ENCODE results near the gene PLXNA2. TPM values are rescaled to one million over a fixed set of nuclear protein-coding genes. Genes with fewer than 3 reads are reported as not detected.

The PLXNA2 gene
- total and polyA plus RNA-seq, 2 of the 13 experiments (the other 11 are each of a cell fraction or from before 2014, with no cell fraction given), result 1.1 to 2.1 TPM

GRCh38 chr1:208083016-208083714, 161.0 kb downstream of the PLXNA2 start:
- no peaks in the 10 kb centered on the region for H3K79me2 ChIP-seq (ENCODE audit: insufficient read depth, low read length)
- H3K9me3 ChIP-seq (ENCODE audit: low read length), result no peaks in the 10 kb centered on the region
- H3K27ac ChIP-seq (ENCODE audit: extremely low read length, insufficient read depth, low read length), result no peak overlapping the region
- no peaks in the 10 kb centered on the region for H3K4me1 ChIP-seq (ENCODE audit: insufficient read depth, low read length)
- WGBS (ENCODE audit: low lambda C conversion rate), result 89% methylated on average over 16 of the region's 16 CpGs
- TF ChIP-seq TEAD3 (CRISPR knock-in tag; optimal IDR thresholded peaks at IDR 0.05; ENCODE audit: borderline replicate concordance), result no peak
- no peak for TF ChIP-seq EEA1 (CRISPR knock-in tag; IDR thresholded peaks at IDR 0.05; ENCODE audit: borderline replicate concordance)
- TF ChIP-seq SAP130 (CRISPR knock-in tag; IDR thresholded peaks at IDR 0.05; ENCODE audit: low read depth), result no peak
- no peak for TF ChIP-seq ZNF362 (CRISPR knock-in tag; IDR thresholded peaks at IDR 0.05; ENCODE audit: borderline replicate concordance)
- TF ChIP-seq SALL1 (CRISPR knock-in tag; IDR thresholded peaks at IDR 0.05), result no peak
- no peak for TF ChIP-seq ZNF552 (CRISPR knock-in tag; IDR thresholded peaks at IDR 0.05; ENCODE audit: borderline replicate concordance)
- TF ChIP-seq ZFP82 (CRISPR knock-in tag; IDR thresholded peaks at IDR 0.05; ENCODE audit: borderline replicate concordance), result no peak
- H3K4me2 ChIP-seq (ENCODE audit: low read depth, low read length), result no peak overlapping the region
- FAIRE-seq (no peak), ATAC-seq (no peak), DNase-seq (ENCODE audit: low spot score) (no peak)
- H3K9ac ChIP-seq (ENCODE audit: insufficient read depth, low read depth, low read length), result no peak overlapping the region
- intact Hi-C loops (cut with micrococcal nuclease; ENCODE audit: unreplicated experiment), result no loop called here
- ChIA-PET POLR2A (no interaction called here), CTCF (ENCODE audit: low intra/inter-chr PET ratio, low total read pairs) (no interaction called here)
- in situ Hi-C loops (cut with HindIII; ENCODE audit: extremely low pct_ligation_motif_present, low pct_unique_long_range_greater_than_20kb), result no loop called here
- no peaks in the 10 kb centered on the region for H3K27me3 ChIP-seq (ENCODE audit: control insufficient read depth in 1 of 2, insufficient read depth in 2 of 2, low read length in 2 of 2)
- H4K20me1 ChIP-seq (ENCODE audit: insufficient read depth, low read length), result no peaks in the 10 kb centered on the region
- peaks cover 0 to 1% of the 10 kb centered on the region in 2 experiments; a peak in 1 of 5 replicates for H3K36me3 ChIP-seq (replicated peaks in 1 of 2; ENCODE audit: control insufficient read depth in 1 of 2, insufficient read depth in 2 of 2, low read length in 2 of 2)
- no peak overlapping the region for H3K4me3 ChIP-seq (replicated peaks in 1 of 3; ENCODE audit: insufficient read depth in 1 of 3, low read depth in 2 of 3, low read length in 3 of 3)
- no TSS peak for BruUV-seq (replicated peaks)
- H2AFZ ChIP-seq (ENCODE audit: low read length), result no peak overlapping the region

- no peak overlapping the region for H2AFZ ChIP-seq (ENCODE audit: low read length)
- H3K27me3 ChIP-seq (ENCODE audit: control insufficient read depth in 1 of 2, insufficient read depth in 2 of 2, low read length in 2 of 2), result no peaks in the 10 kb centered on the region
- intact Hi-C loops (cut with micrococcal nuclease; ENCODE audit: unreplicated experiment), result no loop called here
- in situ Hi-C loops (cut with HindIII; ENCODE audit: extremely low pct_ligation_motif_present, low pct_unique_long_range_greater_than_20kb), result no loop called here
- H4K20me1 ChIP-seq (ENCODE audit: insufficient read depth, low read length), result no peaks in the 10 kb centered on the region
- no TSS peak for BruUV-seq (replicated peaks)
- 78% methylated on average over 12 of the region's 12 CpGs for WGBS (ENCODE audit: low lambda C conversion rate)
- H3K4me1 ChIP-seq (ENCODE audit: insufficient read depth, low read length), result no peaks in the 10 kb centered on the region
- 0 out of 2 replicates have a peak, but pooled peaks have one; percentile 21 for TF ChIP-seq CTCF (CRISPR knock-in tag; IDR thresholded peaks at IDR 0.05)
- no peak for TF ChIP-seq ZBTB46 (CRISPR knock-in tag; IDR thresholded peaks at IDR 0.05; ENCODE audit: borderline replicate concordance)
- no peaks in the 10 kb centered on the region for H3K9me3 ChIP-seq (ENCODE audit: low read length)
- H3K9ac ChIP-seq (ENCODE audit: insufficient read depth, low read depth, low read length), result no peak overlapping the region
- H3K36me3 ChIP-seq (replicated peaks in 1 of 2; ENCODE audit: control insufficient read depth in 1 of 2, insufficient read depth in 2 of 2, low read length in 2 of 2), result peaks cover 0 to 1% of the 10 kb centered on the region in 2 experiments; a peak in 1 of 5 replicates
- no peak for FAIRE-seq
- H3K27ac ChIP-seq (ENCODE audit: extremely low read length, insufficient read depth, low read length), result no peak overlapping the region
- no peak overlapping the region for H3K4me3 ChIP-seq (replicated peaks in 1 of 3; ENCODE audit: insufficient read depth in 1 of 3, low read depth in 2 of 3, low read length in 3 of 3)
- H3K79me2 ChIP-seq (ENCODE audit: insufficient read depth, low read length), result no peaks in the 10 kb centered on the region
- no peak overlapping the region for H3K4me2 ChIP-seq (ENCODE audit: low read depth, low read length)
- peak; percentile 45; the same call in 2 of the 3 replicates for ATAC-seq
- POLR2A ChIA-PET, result no interaction called here
- CTCF ChIA-PET (ENCODE audit: low intra/inter-chr PET ratio, low total read pairs), result no interaction called here
- DNase-seq (ENCODE audit: low spot score), result no peak
Measured at GRCh38 chr1:208081972-208082371, 162.2 kb downstream of the PLXNA2 start.

All from HepG2 (cell line).